PC-3 (cell line): ENCODE results near the gene KIF6. TPM values are rescaled to one million over a fixed set of nuclear protein-coding genes. Genes with fewer than 3 reads are reported as not detected.
"Not testable (repeated sequence)": the region's sequence is repeated elsewhere in the genome, so short reads cannot be mapped to it uniquely, and the experiment has no call there.

Experiments used
- ATAC-seq: fragments of 200-7000 bp; cut with Tn5 transposase; 2 replicates; pipeline ENCODE4 v1.9.1; 2020; ENCODE audit warnings: mild to moderate bottlenecking, moderate library complexity
- BruUV-seq: library from RNA; stranded (reverse); fragments of 400-500 nt; replicated peaks from 2 replicates; lab custom pipeline; 2021; lab: Mats Ljungman, UMichigan
- CTCF ChIA-PET: fragments of 300-600 bp; sonication (Branson Sonifier 250); formaldehyde crosslinking; loops from one replicate; lab custom pipeline; 2022; ENCODE audit warnings: antibody characterized with exemption; lab: Charles Lee
- POLR2A ChIA-PET: fragments of 300-600 bp; sonication (Branson Sonifier 250); formaldehyde crosslinking; loops from one replicate; lab custom pipeline; 2022; ENCODE audit warnings: antibody characterized with exemption; ENCODE audit not compliant: unreplicated experiment; lab: Charles Lee
- DNase-seq: peaks from one replicate; pipeline ENCODE4 v3.0.0-alpha.2; 2015
- H2AFZ ChIP-seq: fragments of 300-600 bp; sonication (generic); 2 replicates; pipeline ENCODE4 v1.6.0; 2016; ENCODE audit warnings: antibody characterized with exemption, low read length
- H3F3A ChIP-seq: fragments of 300-600 bp; sonication (generic); one replicate; pipeline ENCODE4 v1.6.0; 2017; ENCODE audit warnings: antibody characterized with exemption, low read length, control low read depth, mild to moderate bottlenecking; ENCODE audit not compliant: unreplicated experiment
- H3K27ac ChIP-seq: fragments of 300-600 bp; sonication (generic); 2 replicates; pipeline ENCODE4 v1.5.1; 2016; ENCODE audit warnings: mild to moderate bottlenecking, low read length
- H3K27me3 ChIP-seq: fragments of 300-600 bp; sonication (generic); 2 replicates; pipeline ENCODE4 v1.6.1; 2016; ENCODE audit warnings: low read length, mixed read lengths
- H3K36me3 ChIP-seq: fragments of 300-600 bp; sonication (generic); 2 replicates; pipeline ENCODE4 v1.6.1; 2016; ENCODE audit warnings: low read depth, mixed run types, low read length, mixed read lengths
- H3K4me1 ChIP-seq: fragments of 300-600 bp; sonication (generic); 2 replicates; pipeline ENCODE4 v1.5.1; 2016; ENCODE audit warnings: low read length; ENCODE audit not compliant: insufficient read depth
- H3K4me2 ChIP-seq: fragments of 300-600 bp; sonication (generic); 2 replicates; pipeline ENCODE4 v1.6.0; 2016; ENCODE audit warnings: low read length
- H3K4me3 ChIP-seq: fragments of 300-600 bp; sonication (generic); 2 replicates; pipeline ENCODE4 v1.5.1; 2016; ENCODE audit warnings: mild to moderate bottlenecking, low read length, mixed read lengths
- H3K79me2 ChIP-seq: fragments of 300-600 bp; sonication (generic); 2 replicates; pipeline ENCODE4 v1.6.1; 2017; ENCODE audit warnings: low read length, mixed read lengths
- H3K9ac ChIP-seq: fragments of 300-600 bp; sonication (generic); 2 replicates; pipeline ENCODE4 v1.6.0; 2016; ENCODE audit warnings: mild to moderate bottlenecking, low read length
- H3K9me2 ChIP-seq: fragments of 300-600 bp; sonication (generic); replicated peaks from 2 replicates; pipeline ENCODE4 v1.6.1; 2016; ENCODE audit warnings: mixed run types, low read length, mixed read lengths
- H3K9me3 ChIP-seq: fragments of 300-600 bp; sonication (generic); 2 replicates; pipeline ENCODE4 v1.6.1; 2016; ENCODE audit warnings: low read length, mixed read lengths
- H4K20me1 ChIP-seq: fragments of 300-600 bp; sonication (generic); 2 replicates; pipeline ENCODE4 v1.6.1; 2016; ENCODE audit warnings: low read length, mixed read lengths
- CTCF ChIP-seq: fragments of 300-600 bp; sonication (generic); conservative IDR thresholded peaks from 2 replicates; pipeline ENCODE4 v1.5.1; 2017; ENCODE audit warnings: antibody characterized with exemption, low read depth, mild to moderate bottlenecking, low read length
- EZH2 ChIP-seq: fragments of 300-600 bp; sonication (generic); IDR thresholded peaks from one replicate; pipeline ENCODE4 v1.6.1; 2017; ENCODE audit warnings: antibody characterized with exemption, mild to moderate bottlenecking, low read length; ENCODE audit not compliant: unreplicated experiment
- EZH2phosphoT487 ChIP-seq: fragments of 300-600 bp; sonication (generic); IDR thresholded peaks from 2 replicates; pipeline ENCODE4 v1.6.1; 2018; ENCODE audit warnings: mild to moderate bottlenecking, antibody characterized with exemption, low read length, borderline replicate concordance
- intact Hi-C: fragments of 100-400 bp; cut with micrococcal nuclease; formaldehyde crosslinking; loops from 2 replicates; pipeline ENCODE4 v1.9.0; 2023
- total RNA-seq: library from RNA; depleted of rRNA; stranded (reverse); fragments of >200 nt; gene quantifications from 2 replicates; pipeline ENCODE4 v1.2.3, GENCODE V29; 2014

Gene KIF6
- total RNA-seq, 1 experiment from 2014 or later = 0.07 TPM

DNA sequence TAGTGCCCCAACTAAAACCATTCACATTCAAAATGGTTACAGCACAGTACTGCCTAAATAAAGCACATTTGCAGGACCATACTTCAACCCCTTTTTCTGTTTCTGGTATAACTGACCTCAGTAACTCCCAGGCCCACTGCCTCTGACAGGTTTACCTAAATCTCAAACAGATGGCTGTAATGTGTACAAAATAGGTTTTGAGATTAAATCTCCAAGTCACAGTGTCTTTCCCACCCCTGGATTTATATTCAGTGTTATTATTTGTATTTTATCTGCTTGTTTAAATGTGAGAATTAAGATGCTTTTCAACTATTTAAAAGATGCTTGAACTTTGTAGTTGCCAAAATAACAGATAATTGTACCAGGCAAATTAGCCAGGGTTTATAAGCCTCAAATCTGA, 4.7 kb upstream of the KIF6 start:
- POLR2A ChIA-PET = no interaction called here
- Histone ChIP-seq H4K20me1 (no peaks in the 10 kb centered on the region), H3K9me2 (no peaks in the 10 kb centered on the region), H3F3A (no peaks in the 10 kb centered on the region), H2AFZ (no peak overlapping the region), H3K79me2 (no peaks in the 10 kb centered on the region), H3K36me3 (no peaks in the 10 kb centered on the region), H3K27me3 (peaks cover 20% of the 10 kb centered on the region; the same call in 1 of the 2 replicates), H3K4me2 (no peak overlapping the region), H3K27ac (no peak overlapping the region), H3K4me3 (no peak overlapping the region), H3K9me3 (no peaks in the 10 kb centered on the region), H3K4me1 (no peaks in the 10 kb centered on the region), H3K9ac (no peak overlapping the region)
- DNase-seq (no peak), ATAC-seq (no peak)
- CTCF ChIA-PET = no interaction called here
- TF ChIP-seq EZH2 (no peak), CTCF (no peak), EZH2phosphoT487 (no peak)
- no TSS peak for BruUV-seq
- intact Hi-C loops = no loop called here

DNA sequence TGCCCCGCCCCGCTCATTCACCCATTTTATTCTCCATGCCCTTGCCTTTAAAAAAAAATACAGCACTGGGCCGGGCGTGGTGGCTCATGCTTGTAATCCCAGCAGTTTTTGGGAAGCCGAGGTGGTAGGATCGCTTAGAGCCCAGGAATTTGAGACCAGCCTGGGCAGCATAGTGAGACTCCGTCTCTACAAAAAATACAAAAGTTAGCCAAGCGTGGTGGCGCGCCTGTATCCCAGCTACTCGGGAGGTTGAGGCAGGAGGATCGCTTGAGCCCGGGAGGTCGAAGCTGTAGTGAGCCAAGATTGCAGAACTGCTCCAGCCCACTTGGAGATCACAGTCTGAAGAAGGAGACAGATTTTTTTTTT, 407 bp upstream of the KIF6 start:
- Histone ChIP-seq H3K27ac (no peak overlapping the region), H4K20me1 (no peaks in the 10 kb centered on the region), H3K9me2 (no peaks in the 10 kb centered on the region), H3K79me2 (no peaks in the 10 kb centered on the region), H3F3A (no peaks in the 10 kb centered on the region), H2AFZ (peak overlapping the region; percentile 89), H3K9me3 (no peaks in the 10 kb centered on the region), H3K4me1 (no peaks in the 10 kb centered on the region), H3K9ac (no peak overlapping the region), H3K36me3 (no peaks in the 10 kb centered on the region), H3K27me3 (0 out of 2 replicates have a peak, but pooled peaks cover 3% of the 10 kb centered on the region), H3K4me3 (peak overlapping the region; percentile 62; the same call in 1 of the 2 replicates), H3K4me2 (peak overlapping the region; percentile 73)
- intact Hi-C loops = no loop called here
- ChIA-PET POLR2A (no interaction called here), CTCF (no interaction called here)
- ATAC-seq (no peak), DNase-seq (no peak)
- BruUV-seq = no TSS peak
- no peak for TF ChIP-seq CTCF
- no peak for TF ChIP-seq EZH2phosphoT487
- TF ChIP-seq EZH2 = no peak

DNA sequence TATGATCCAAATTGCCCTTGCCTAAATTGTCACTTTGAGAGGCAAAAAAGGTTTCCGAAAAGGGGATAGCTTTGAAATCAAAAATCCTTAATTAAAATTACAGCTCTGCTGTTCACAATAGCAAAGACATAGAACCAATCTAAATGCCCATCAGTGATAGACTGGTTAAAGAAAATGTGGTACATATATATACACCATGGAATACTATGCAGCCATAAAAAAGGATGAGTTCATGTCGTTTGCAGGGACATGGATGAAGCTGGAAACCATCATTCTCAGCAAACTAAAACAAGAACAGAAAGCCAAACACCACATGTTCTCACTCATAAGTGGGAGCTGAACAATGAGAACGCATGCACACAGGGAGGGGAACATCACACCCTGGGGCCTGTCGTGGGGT, 1.9 kb downstream of the KIF6 start:
- H3K79me2 ChIP-seq, H3F3A ChIP-seq, H3K4me2 ChIP-seq, H3K4me1 ChIP-seq, H2AFZ ChIP-seq, DNase-seq, H3K27ac ChIP-seq, H3K9me3 ChIP-seq, H3K9ac ChIP-seq, BruUV-seq, H3K27me3 ChIP-seq, H3K36me3 ChIP-seq, H3K9me2 ChIP-seq, H4K20me1 ChIP-seq, ATAC-seq, H3K4me3 ChIP-seq, POLR2A ChIA-PET, CTCF ChIA-PET, intact Hi-C loops: not testable (repeated sequence)
